ENCODE measurements around the gene PPFIA3.

GRCh38 chr19:49180659-49181058 lies 61.3 kb downstream of the PPFIA3 start:
- no peak for TF ChIP-seq STAT6 (CRISPR knock-in tag; conservative IDR thresholded peaks at IDR 0.05; ENCODE audit: low read depth)
- TF ChIP-seq CTCF (IDR thresholded peaks at IDR 0.05) = no peak
- TF ChIP-seq ZBTB21 (CRISPR knock-in tag; IDR thresholded peaks at IDR 0.05; ENCODE audit: borderline replicate concordance) = no peak
- TF ChIP-seq NFE2L1 (CRISPR knock-in tag; IDR thresholded peaks at IDR 0.05) = no peak
- TF ChIP-seq SP1 (CRISPR knock-in tag; conservative IDR thresholded peaks at IDR 0.05) = no peak
- TF ChIP-seq KAT7 (CRISPR knock-in tag; IDR thresholded peaks at IDR 0.05; ENCODE audit: borderline replicate concordance) = no peak
- TF ChIP-seq FOXK1 (CRISPR knock-in tag; IDR thresholded peaks at IDR 0.05) = no peak
- TF ChIP-seq ZNF317 (CRISPR knock-in tag; IDR thresholded peaks at IDR 0.05; ENCODE audit: borderline replicate concordance, low read depth) = no peak
- TF ChIP-seq MYBL2 (CRISPR knock-in tag; IDR thresholded peaks at IDR 0.05) = no peak
